H1 (cell line): Measurements from ENCODE around the gene HGFAC. TPM values are rescaled to one million over a fixed set of nuclear protein-coding genes. Genes with fewer than 3 reads are reported as not detected.

Experiments
- BCL11A ChIP-seq, 2 experiments: IDR thresholded peaks; one replicate each; pipeline ENCODE4 v1.6.1; 2011; ENCODE audit warnings: low read depth in 2 of 2, low read length in 2 of 2, mild to moderate bottlenecking in 2 of 2
- CBX5 ChIP-seq: fragments of 300-800, 300-1000 bp; sonication (generic); IDR thresholded peaks from 2 replicates; pipeline ENCODE4 v1.7.1; 2016; ENCODE audit warnings: antibody characterized with exemption, low read length, low read depth
- EZH2 ChIP-seq: fragments of 200-600 bp; sonication (generic); IDR thresholded peaks from 2 replicates; pipeline ENCODE4 v1.7.1; 2012; ENCODE audit warnings: low read depth, mild to moderate bottlenecking, moderate library complexity, low read length, inconsistent platforms; ENCODE audit not compliant: severe bottlenecking
- HDAC6 ChIP-seq: IDR thresholded peaks from one replicate; pipeline ENCODE4 v1.7.1; 2012; ENCODE audit warnings: low read depth, mild to moderate bottlenecking, inconsistent platforms, low read length, moderate library complexity
- PHF8 ChIP-seq: fragments of 200-600 bp; sonication (generic); conservative IDR thresholded peaks from 2 replicates; pipeline ENCODE4 v1.7.1; 2012; ENCODE audit warnings: low read depth, mild to moderate bottlenecking, inconsistent platforms, low read length, moderate library complexity
- ZNF274 ChIP-seq: IDR thresholded peaks from 2 replicates; pipeline ENCODE4 v1.7.0; 2012; ENCODE audit warnings: low read length, borderline replicate concordance; ENCODE audit errors: extremely low read depth
- polyA plus RNA-seq, 7 experiments: library from polyadenylated mRNA; depleted of rRNA in 3 of 7; stranded (reverse) in 5 of 7; unstranded in 2 of 7; fragments of >200 nt in 5 of 7; fragments of 200-250 nt in 2 of 7; gene quantifications; 1 replicate in 5 of 7; 2 replicates in 1 of 7; 4 replicates in 1 of 7; pipeline versions ENCODE4 v1.2.1 to v1.2.3, GENCODE V29; 2011 to 2013; ENCODE audit warnings: missing spikeins in 2 of 7, mixed read lengths in 2 of 7
- total RNA-seq: library from RNA; stranded (reverse); fragmentation: NEBNext Ultra II Directional; extraction: Animal tissue kit (Norgen Biotek cat#: 25700); gene quantifications from 2 replicates; pipeline ENCODE4 v1.2.1, GENCODE V29; 2021
- TF ChIP-seq, protein P1 (sequence below): fragments of 300-600 bp; sonication (generic); IDR thresholded peaks from 2 replicates; pipeline ENCODE4 v1.7.1; 2012; ENCODE audit warnings: low read length, moderate library complexity, mild to moderate bottlenecking, inconsistent platforms; ENCODE audit not compliant: insufficient replicate concordance

HGFAC gene
- total and polyA plus RNA-seq, 2 of the 8 experiments (the other 6 are each of a cell fraction or from before 2014, with no cell fraction given): 0.14 to 0.15 TPM

DNA sequence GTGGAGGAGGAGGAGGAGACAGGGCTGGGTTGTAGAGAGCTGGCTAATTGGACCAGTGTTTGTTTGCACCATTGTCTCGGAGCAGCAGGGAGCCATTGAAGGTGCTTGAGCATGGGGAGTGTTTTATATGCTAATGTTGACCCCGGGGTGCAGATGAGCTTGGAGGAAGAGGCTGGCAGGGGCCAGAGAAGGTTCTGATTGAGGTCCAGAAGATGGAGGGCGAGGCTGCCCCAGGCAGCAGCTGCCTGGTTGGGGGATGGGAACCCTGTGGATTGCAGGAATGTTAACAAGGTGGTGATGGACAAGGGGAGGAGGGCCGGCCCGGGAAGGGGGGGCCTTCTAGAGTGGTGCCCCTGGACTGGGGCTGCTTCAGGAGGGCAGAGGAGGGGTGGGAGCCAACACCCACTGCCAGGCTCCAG, 39.4 kb downstream of the HGFAC start (continued):
- TF ChIP-seq, protein P1, sequence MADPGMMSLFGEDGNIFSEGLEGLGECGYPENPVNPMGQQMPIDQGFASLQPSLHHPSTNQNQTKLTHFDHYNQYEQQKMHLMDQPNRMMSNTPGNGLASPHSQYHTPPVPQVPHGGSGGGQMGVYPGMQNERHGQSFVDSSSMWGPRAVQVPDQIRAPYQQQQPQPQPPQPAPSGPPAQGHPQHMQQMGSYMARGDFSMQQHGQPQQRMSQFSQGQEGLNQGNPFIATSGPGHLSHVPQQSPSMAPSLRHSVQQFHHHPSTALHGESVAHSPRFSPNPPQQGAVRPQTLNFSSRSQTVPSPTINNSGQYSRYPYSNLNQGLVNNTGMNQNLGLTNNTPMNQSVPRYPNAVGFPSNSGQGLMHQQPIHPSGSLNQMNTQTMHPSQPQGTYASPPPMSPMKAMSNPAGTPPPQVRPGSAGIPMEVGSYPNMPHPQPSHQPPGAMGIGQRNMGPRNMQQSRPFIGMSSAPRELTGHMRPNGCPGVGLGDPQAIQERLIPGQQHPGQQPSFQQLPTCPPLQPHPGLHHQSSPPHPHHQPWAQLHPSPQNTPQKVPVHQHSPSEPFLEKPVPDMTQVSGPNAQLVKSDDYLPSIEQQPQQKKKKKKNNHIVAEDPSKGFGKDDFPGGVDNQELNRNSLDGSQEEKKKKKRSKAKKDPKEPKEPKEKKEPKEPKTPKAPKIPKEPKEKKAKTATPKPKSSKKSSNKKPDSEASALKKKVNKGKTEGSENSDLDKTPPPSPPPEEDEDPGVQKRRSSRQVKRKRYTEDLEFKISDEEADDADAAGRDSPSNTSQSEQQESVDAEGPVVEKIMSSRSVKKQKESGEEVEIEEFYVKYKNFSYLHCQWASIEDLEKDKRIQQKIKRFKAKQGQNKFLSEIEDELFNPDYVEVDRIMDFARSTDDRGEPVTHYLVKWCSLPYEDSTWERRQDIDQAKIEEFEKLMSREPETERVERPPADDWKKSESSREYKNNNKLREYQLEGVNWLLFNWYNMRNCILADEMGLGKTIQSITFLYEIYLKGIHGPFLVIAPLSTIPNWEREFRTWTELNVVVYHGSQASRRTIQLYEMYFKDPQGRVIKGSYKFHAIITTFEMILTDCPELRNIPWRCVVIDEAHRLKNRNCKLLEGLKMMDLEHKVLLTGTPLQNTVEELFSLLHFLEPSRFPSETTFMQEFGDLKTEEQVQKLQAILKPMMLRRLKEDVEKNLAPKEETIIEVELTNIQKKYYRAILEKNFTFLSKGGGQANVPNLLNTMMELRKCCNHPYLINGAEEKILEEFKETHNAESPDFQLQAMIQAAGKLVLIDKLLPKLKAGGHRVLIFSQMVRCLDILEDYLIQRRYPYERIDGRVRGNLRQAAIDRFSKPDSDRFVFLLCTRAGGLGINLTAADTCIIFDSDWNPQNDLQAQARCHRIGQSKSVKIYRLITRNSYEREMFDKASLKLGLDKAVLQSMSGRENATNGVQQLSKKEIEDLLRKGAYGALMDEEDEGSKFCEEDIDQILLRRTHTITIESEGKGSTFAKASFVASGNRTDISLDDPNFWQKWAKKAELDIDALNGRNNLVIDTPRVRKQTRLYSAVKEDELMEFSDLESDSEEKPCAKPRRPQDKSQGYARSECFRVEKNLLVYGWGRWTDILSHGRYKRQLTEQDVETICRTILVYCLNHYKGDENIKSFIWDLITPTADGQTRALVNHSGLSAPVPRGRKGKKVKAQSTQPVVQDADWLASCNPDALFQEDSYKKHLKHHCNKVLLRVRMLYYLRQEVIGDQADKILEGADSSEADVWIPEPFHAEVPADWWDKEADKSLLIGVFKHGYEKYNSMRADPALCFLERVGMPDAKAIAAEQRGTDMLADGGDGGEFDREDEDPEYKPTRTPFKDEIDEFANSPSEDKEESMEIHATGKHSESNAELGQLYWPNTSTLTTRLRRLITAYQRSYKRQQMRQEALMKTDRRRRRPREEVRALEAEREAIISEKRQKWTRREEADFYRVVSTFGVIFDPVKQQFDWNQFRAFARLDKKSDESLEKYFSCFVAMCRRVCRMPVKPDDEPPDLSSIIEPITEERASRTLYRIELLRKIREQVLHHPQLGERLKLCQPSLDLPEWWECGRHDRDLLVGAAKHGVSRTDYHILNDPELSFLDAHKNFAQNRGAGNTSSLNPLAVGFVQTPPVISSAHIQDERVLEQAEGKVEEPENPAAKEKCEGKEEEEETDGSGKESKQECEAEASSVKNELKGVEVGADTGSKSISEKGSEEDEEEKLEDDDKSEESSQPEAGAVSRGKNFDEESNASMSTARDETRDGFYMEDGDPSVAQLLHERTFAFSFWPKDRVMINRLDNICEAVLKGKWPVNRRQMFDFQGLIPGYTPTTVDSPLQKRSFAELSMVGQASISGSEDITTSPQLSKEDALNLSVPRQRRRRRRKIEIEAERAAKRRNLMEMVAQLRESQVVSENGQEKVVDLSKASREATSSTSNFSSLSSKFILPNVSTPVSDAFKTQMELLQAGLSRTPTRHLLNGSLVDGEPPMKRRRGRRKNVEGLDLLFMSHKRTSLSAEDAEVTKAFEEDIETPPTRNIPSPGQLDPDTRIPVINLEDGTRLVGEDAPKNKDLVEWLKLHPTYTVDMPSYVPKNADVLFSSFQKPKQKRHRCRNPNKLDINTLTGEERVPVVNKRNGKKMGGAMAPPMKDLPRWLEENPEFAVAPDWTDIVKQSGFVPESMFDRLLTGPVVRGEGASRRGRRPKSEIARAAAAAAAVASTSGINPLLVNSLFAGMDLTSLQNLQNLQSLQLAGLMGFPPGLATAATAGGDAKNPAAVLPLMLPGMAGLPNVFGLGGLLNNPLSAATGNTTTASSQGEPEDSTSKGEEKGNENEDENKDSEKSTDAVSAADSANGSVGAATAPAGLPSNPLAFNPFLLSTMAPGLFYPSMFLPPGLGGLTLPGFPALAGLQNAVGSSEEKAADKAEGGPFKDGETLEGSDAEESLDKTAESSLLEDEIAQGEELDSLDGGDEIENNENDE: no peak
- TF ChIP-seq BCL11A (IDR thresholded peaks at IDR 0.05; ENCODE audit: low read depth in 2 of 2, low read length in 2 of 2) (no peak), ZNF274 (no peak), CBX5 (no peak), HDAC6 (no peak), PHF8 (no peak), EZH2 (no peak)
